ENCODE data around the gene ZBTB8OS.
"Not testable (repeated sequence)": the region's sequence is repeated elsewhere in the genome, so short reads cannot be mapped to it uniquely, and the experiment has no call there.

The ZBTB8OS gene

GRCh38 chr1:32650752-32651460, 556 bp upstream of the ZBTB8OS start, which contains the start of gene RBBP4:
Gene RBBP4 (plus strand): TSS chr1:32651208. CDS start chr1:32651307, 99 bp downstream.
- peak; percentile 60 for FAIRE-seq
- DNase-seq (ENCODE audit: low spot score) = peak; percentile 92

DNA sequence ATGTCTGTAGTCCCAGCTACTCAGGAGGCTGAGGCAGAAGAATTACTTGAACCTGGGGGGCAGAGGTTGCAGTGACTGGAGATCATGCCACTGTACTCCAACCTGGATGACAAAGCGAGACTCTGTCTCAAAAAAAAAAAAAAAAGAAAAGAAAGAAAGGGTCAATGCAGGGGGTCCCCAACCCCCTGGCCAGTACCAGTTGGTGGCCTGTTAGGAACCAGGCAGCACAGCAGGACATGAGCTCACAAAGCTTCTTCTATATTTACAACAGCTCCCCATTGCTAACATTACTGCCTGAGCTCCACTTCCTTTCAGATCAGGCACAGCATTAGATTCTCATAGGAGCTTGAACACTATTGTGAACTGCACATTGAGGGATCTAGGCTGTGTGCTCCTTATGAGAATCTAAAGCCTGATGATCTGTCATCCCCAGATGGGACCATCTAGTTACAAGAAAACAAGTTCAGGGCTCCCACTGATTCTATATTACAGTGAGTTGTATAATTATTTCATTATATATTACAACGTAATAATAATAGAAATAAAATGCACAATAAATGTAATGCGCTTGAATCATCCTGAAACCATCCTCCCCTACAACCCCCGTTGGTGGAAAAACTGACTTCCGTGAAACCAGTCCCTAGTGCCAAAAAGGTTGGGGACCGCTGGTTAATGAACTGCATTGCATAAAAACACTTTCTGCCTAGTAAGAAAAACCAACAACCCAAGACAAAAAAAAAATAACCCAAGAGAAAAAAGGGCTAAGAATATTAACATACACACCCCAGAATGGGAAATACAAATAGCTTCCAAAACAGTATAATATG, 2.8 kb downstream of the ZBTB8OS start:
- no peak for FAIRE-seq

GRCh38 chr1:32644426-32644825, 5.9 kb downstream of the ZBTB8OS start:
- DNase-seq (ENCODE audit: low spot score) = no peak
- no peak for FAIRE-seq

More for the DNA sequence above, 2.8 kb downstream of the ZBTB8OS start:
- DNase-seq (ENCODE audit: low spot score) = no peak

GRCh38 chr1:32642292-32642827, 8.0 kb downstream of the ZBTB8OS start:
- FAIRE-seq; DNase-seq (ENCODE audit: low spot score): not testable (repeated sequence)

- DNase-seq (ENCODE audit: low spot score) (no peak), FAIRE-seq (no peak)
These were observed 10.8 kb downstream of the ZBTB8OS start for GRCh38 chr1:32639489-32640075.

- FAIRE-seq (no peak), DNase-seq (ENCODE audit: low spot score) (no peak)
These were observed 13.3 kb downstream of the ZBTB8OS start for GRCh38 chr1:32636914-32637645.

DNA sequence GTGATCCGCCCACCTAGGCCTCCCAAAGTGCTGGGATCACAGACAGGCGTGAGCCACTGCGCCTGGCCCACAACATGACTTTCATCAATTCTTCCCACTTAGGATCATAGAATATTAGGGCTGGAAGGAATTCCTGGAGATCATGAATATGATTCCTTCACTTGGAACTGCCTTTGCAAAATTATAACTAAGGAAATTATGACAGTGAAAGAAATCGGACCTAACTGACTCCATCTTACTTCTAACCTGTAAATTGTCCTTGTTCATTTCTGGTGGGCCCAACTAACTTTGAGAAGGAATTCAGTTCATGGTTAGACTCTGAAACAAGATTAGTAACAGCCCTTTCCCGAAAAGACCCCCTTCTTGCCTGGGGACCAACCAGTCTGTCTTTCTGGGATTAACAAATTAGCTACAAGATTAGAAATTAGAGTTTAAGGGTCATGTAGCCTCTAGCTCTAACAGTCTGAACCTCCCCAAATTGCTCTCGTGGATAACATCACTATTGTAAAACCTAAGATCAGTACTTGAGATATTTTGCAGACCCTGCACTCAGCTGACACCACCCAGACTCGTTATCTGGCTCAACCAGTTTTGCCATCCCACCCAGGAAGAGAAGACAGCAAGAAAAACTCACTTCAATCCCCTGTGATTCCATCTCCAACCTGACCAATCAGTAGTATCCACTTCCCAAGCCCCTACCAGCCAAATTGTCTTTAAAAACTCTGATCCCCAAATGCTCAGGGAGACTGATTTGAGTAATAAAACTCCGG, 14.7 kb downstream of the ZBTB8OS start:
- DNase-seq (ENCODE audit: low spot score) (no peak), FAIRE-seq (no peak)

- FAIRE-seq (no peak), DNase-seq (ENCODE audit: low spot score) (no peak)
These were observed 17.5 kb downstream of the ZBTB8OS start for GRCh38 chr1:32632829-32633228.

- not testable (repeated sequence) for DNase-seq (ENCODE audit: low spot score); FAIRE-seq
These were observed 20.2 kb downstream of the ZBTB8OS start for GRCh38 chr1:32630173-32630572.

GRCh38 chr1:32627596-32628162, 22.7 kb downstream of the ZBTB8OS start:
- no peak for DNase-seq (ENCODE audit: low spot score)

DNA sequence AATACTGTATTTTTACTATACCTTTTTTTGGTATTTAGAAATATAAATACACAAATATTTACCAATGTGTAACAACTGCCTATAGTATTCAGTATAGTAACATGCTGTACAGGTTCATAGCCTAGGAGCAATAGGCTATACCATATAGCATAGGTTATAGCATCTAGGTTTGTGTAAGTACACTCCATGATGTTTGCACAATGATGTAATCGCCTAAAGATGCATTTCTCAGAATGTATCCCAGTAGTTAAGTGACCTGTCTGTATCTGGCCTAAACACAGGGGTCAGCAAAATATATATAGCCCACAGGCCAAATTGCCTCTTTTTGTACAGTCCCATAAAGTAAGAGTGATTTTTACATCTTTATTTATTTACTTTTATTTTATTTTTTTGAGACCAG, 24.2 kb downstream of the ZBTB8OS start:
- FAIRE-seq (no peak), DNase-seq (ENCODE audit: low spot score) (no peak)

More at GRCh38 chr1:32627596-32628162, 22.7 kb downstream of the ZBTB8OS start:
- no peak for FAIRE-seq

DNA sequence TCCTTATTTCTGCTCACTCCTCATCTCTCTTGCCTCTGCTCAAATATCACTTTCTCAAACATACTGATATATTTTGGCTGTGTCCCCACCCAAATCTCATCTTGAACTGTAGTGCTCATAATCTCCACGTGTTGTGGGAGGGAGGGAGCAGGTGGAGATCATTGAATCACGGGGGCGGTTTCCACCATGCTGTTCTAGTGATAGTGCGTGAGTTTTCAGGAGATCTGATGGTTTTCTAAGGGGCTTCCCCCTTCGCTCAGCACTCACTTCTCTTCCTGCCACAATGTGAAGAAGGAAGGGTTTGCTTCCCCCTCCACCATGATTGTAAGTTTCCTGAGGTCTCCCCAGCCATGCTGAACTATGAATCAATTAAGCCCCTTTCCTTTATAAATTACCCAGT, 26.6 kb downstream of the ZBTB8OS start:
- FAIRE-seq = no peak
- no peak for DNase-seq (ENCODE audit: low spot score)

DNA sequence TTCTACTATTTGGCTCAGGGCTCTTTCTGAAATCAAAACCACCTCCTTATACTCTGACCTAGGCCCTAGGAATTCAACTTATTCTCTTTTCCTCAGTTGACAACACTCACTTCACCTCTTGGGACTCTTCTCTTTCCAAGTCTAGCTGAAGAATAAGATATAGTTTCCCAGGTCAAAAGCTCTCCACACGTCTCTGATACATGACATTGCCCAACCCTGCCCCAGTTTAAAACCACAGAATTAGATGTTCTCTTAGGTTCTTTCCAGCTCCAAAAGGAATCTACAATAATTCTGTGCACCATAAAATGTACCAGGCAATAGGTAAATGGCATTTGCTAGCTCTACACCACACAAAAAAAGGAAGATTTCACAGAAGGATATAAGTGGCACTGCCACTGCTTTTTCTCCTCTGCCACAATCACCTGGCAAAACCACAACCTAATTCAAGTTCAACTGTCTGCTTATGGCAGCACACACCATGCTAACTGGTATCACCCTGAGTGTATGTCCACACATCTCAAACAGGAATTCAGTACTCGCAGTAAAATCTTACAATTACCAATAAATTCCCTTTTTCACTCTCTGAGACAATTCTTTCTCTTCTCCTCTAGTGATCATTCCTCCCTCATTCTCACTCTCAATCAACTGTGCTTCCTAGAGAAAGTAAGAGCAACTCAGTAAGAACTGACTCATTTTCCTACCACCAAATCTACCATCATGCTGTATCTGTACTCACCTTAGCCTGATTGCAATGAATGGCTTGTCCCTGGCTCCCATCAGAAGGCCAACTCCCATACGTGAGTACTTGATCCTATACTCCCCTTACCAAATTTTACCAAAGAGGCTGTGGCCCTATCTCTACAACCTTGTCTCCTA, 27.3 kb downstream of the ZBTB8OS start:
- no peak for DNase-seq (ENCODE audit: low spot score)

DNA sequence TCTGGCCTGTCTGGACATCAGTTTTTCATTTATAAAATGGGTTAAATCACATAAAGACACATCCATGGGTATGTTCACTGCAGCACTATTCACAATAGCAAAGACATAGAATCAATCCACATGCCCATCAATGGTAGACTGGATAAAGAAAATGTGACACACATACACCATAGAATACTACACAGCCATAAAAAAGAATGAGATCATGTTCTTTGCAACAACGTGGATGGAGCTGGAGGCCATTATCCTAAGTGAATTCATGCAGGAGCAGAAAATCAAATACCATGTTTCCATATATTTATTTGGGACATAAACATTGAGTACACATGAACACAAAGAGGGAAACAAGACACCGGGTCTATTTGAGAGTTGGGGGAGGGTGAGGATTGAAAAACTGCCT, 28.1 kb downstream of the ZBTB8OS start:
- FAIRE-seq (no peak), DNase-seq (ENCODE audit: low spot score) (no peak)

More for the DNA sequence above, 27.3 kb downstream of the ZBTB8OS start:
- no peak for FAIRE-seq

DNA sequence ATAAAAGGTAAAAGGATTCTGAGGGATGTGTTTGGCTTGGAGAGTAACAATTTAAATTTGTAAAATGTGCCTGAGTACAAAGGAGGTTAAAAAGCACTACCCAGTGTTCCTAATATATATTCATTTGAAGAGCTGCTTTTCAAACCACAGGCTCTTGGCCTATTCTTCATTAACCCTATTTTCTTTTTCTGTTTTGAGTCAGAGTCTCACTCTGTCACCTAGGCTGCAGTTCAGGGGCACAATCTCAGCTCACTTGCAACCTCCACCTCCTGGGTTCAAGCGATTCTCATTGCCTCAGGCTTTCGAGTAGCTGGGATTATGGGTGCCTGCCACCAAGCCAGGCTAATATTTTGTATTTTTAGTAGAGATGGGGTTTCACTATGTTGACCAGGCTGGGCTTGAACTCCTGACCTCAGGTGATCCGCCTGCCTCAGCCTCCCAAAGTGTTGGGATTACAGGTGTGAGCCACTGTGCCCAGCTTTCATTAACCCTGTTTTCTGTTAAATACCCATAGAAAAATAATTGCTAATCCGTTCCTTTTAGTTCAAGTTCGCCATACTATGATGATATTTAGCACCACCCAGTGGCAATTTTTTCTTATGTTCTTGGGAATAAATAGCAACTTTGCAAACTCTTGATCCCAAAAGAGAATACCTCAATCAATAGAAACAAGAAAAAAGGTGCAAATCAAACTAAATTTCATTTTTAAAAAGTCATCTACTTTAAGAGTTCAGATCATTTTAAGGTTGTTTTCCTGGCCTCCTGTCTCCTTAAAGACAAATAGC, 30.5 kb downstream of the ZBTB8OS start:
- DNase-seq (ENCODE audit: low spot score) (no peak), FAIRE-seq (no peak)

GRCh38 chr1:32618673-32619221, 31.6 kb downstream of the ZBTB8OS start:
- DNase-seq (ENCODE audit: low spot score) (no peak), FAIRE-seq (no peak)

- no peak for DNase-seq (ENCODE audit: low spot score)
- FAIRE-seq = no peak
These were observed 36.9 kb downstream of the ZBTB8OS start for GRCh38 chr1:32613472-32613871.

Data from RCC 7860 (cell line).